ENCODE data around the gene WNT3.

The WNT3 gene

GRCh38 chr17:46722662-46723285, 95.7 kb downstream of the WNT3 start:
- DNase-seq: no peak

- DNase-seq: no peak
Measured at GRCh38 chr17:46720408-46720807, 98.1 kb downstream of the WNT3 start.

- DNase-seq: no peak
Measured at GRCh38 chr17:46719891-46720290, 98.6 kb downstream of the WNT3 start.

DNA sequence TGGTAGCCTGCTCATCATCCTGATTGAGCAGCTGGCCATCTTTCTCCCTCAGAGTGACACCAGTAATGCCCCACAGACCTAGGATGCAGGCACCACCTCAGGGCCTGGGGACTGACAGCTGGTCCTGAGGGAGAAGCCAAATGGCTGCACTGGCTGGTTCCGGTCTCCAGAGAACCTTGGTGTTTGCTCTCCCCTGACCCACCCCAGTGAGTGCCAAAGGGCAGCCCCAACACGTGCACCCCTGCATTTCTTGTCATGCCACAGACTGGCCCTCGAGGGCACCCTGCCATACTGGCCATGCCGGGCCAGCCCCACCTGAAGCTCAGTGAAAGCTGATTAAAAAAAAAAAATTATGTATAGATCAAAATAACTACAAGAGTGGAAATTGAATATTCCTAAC, 100.5 kb downstream of the WNT3 start:
- no peak for DNase-seq

Measured in 8988T (cell line).